ENCODE results near the gene TXNIP.

DNA sequence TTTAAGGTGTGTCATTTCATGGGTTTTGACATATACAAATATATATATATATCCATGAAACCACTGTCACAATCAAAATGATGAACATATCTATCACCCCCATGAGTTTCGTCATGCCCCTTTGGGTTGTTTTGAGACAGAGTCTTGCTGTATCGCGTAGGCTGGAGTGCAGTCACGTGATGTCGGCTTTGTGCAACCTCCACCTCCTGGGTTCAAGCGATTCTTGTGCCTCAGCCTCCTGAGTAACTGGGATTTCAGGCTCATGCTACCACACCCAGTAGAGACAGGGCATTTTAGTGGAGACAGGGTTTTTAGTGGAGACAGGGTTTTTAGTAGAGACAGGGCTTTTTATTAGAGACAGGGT, 17.2 kb upstream of the TXNIP start:
- no peak for TF ChIP-seq POLR2AphosphoS5 (IDR thresholded peaks at IDR 0.05; ENCODE audit: low read depth, low read length)
- no peak for TF ChIP-seq TAF1 (IDR thresholded peaks at IDR 0.05; ENCODE audit: borderline replicate concordance, low read depth, low read length)
